Mammary epithelial cell (primary cell): ENCODE data around the gene LRIG2.

Experiments
- CTCF ChIP-seq, 2 donors: IDR thresholded peaks in 1 of 2; conservative IDR thresholded peaks in 1 of 2; 2 replicates each; pipeline ENCODE4 v1.5.1; 2011 to 2012; ENCODE audit warnings: inconsistent platforms in 2 of 2, low read length in 2 of 2, mild to moderate bottlenecking in 2 of 2, control low read depth in 1 of 2, low read depth in 1 of 2; ENCODE audit not compliant: insufficient read depth in 1 of 2; ENCODE audit errors: extremely low read depth in 1 of 2
- EZH2 ChIP-seq: IDR thresholded peaks from 2 replicates; pipeline ENCODE4 v1.6.1; 2012; ENCODE audit warnings: low read length, inconsistent platforms, borderline replicate concordance

GRCh38 chr1:113086541-113086940 lies 13.5 kb downstream of the LRIG2 start:
- TF ChIP-seq CTCF (conservative IDR thresholded peaks at IDR 0.05 in 1 of 2, IDR thresholded peaks at IDR 0.05 in 1 of 2; ENCODE audit: extremely low read depth in 1 of 2, insufficient read depth in 1 of 2, low read depth in 1 of 2, low read length in 2 of 2) (no peak), EZH2 (no peak)
